ENCODE results near the gene CRISP2. TPM values are rescaled to one million over a fixed set of nuclear protein-coding genes. Genes with fewer than 3 reads are reported as not detected.

CRISP2 gene
- total RNA-seq, 3 donors from 2014 or later (not counting 1 experiment from before 2014, with no cell fraction given) = not detected

DNA sequence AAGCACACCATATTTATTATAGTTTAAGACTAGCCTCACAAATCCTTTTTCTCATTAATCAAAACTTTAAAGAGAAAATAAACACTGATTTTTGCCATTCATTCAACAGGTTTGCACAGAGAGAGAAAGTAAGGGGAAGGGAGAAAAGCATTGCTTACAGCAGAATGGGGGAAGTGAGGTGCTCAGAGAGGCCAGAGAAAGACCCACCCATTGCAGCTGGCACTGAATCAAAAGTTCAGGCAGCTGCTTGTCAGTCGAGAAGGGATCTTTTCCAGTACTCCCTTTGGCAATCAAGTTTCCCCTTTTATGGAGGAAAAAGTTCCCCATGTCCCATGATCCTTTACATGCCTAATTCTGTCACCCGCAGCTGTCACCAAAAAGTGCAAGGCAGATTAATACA, 8.0 kb upstream of the CRISP2 start:
- intact Hi-C loops (cut with micrococcal nuclease) = no loop called here
- no peak overlapping the region for H3K4me3 Mint-ChIP-seq
- peaks cover 2% of the 10 kb centered on the region for H3K36me3 Mint-ChIP-seq
- peaks cover 9 to 21% of the 10 kb centered on the region in 2 donors for H3K9me3 Mint-ChIP-seq
- 91% methylated on average over 2 of the region's 2 CpGs for WGBS (ENCODE audit: insufficient coverage)
- H3K4me3 ChIP-seq (ENCODE audit: low read length) = no peak overlapping the region
- no peaks in the 10 kb centered on the region for H3K4me1 Mint-ChIP-seq
- H3K27ac Mint-ChIP-seq = no peak overlapping the region
- H3K9me3 ChIP-seq (ENCODE audit: control insufficient read depth, insufficient read depth, low read length) = peaks cover 11% of the 10 kb centered on the region
- DNase-seq (no peak), ATAC-seq (no peak)
- H3K27ac ChIP-seq (ENCODE audit: low read length) = no peak overlapping the region
- H3K27me3 ChIP-seq (ENCODE audit: control insufficient read depth, insufficient read depth, low read length) = no peaks in the 10 kb centered on the region
- TF ChIP-seq, protein P1, sequence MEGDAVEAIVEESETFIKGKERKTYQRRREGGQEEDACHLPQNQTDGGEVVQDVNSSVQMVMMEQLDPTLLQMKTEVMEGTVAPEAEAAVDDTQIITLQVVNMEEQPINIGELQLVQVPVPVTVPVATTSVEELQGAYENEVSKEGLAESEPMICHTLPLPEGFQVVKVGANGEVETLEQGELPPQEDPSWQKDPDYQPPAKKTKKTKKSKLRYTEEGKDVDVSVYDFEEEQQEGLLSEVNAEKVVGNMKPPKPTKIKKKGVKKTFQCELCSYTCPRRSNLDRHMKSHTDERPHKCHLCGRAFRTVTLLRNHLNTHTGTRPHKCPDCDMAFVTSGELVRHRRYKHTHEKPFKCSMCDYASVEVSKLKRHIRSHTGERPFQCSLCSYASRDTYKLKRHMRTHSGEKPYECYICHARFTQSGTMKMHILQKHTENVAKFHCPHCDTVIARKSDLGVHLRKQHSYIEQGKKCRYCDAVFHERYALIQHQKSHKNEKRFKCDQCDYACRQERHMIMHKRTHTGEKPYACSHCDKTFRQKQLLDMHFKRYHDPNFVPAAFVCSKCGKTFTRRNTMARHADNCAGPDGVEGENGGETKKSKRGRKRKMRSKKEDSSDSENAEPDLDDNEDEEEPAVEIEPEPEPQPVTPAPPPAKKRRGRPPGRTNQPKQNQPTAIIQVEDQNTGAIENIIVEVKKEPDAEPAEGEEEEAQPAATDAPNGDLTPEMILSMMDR (IDR thresholded peaks at IDR 0.05) = no peak
- H3K4me1 ChIP-seq (ENCODE audit: control insufficient read depth, insufficient read depth, low read length) = no peaks in the 10 kb centered on the region
- H3K36me3 ChIP-seq (ENCODE audit: control insufficient read depth, insufficient read depth, low read length) = no peaks in the 10 kb centered on the region
- no peaks in the 10 kb centered on the region for H3K27me3 Mint-ChIP-seq (ENCODE audit: low read depth in 2 of 2)

DNA sequence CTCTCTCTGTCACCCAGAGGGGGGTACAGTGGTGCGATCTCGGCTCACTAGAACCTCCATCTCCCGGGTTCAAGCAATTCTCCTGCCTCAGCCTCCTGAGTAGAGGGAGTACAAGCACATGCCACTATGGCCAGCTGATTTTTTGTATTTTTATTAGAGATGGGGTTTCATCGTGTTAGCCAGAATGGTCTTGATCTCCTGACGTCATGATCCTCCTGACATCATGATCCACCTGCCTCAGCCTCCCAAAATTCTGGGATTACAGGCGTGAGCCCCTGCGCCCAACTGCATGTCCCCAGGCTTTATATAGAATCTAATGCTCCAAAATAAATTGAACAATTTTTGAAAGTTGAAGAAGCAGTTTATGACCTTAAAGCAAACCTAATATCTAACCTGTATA, 7.0 kb upstream of the CRISP2 start:
- TF ChIP-seq, protein P1 (IDR thresholded peaks at IDR 0.05) = no peak
- DNase-seq (no peak), ATAC-seq (no peak)
- H3K9me3 Mint-ChIP-seq = peaks cover 9 to 16% of the 10 kb centered on the region in 2 donors
- peaks cover 11% of the 10 kb centered on the region for H3K9me3 ChIP-seq (ENCODE audit: control insufficient read depth, insufficient read depth, low read length)
- H3K36me3 Mint-ChIP-seq = no peaks in the 10 kb centered on the region
- H3K27ac ChIP-seq (ENCODE audit: low read length) = no peak overlapping the region
- no peak overlapping the region for H3K4me3 Mint-ChIP-seq
- 91% methylated on average over 7 of the region's 7 CpGs for WGBS (ENCODE audit: insufficient coverage)
- no peaks in the 10 kb centered on the region for H3K27me3 ChIP-seq (ENCODE audit: control insufficient read depth, insufficient read depth, low read length)
- H3K27ac Mint-ChIP-seq = no peak overlapping the region
- H3K36me3 ChIP-seq (ENCODE audit: control insufficient read depth, insufficient read depth, low read length) = no peaks in the 10 kb centered on the region
- H3K4me1 Mint-ChIP-seq = no peaks in the 10 kb centered on the region
- no peaks in the 10 kb centered on the region for H3K4me1 ChIP-seq (ENCODE audit: control insufficient read depth, insufficient read depth, low read length)
- intact Hi-C loops (cut with micrococcal nuclease) = no loop called here
- H3K4me3 ChIP-seq (ENCODE audit: low read length) = no peak overlapping the region
- no peaks in the 10 kb centered on the region for H3K27me3 Mint-ChIP-seq (ENCODE audit: low read depth in 2 of 2)

DNA sequence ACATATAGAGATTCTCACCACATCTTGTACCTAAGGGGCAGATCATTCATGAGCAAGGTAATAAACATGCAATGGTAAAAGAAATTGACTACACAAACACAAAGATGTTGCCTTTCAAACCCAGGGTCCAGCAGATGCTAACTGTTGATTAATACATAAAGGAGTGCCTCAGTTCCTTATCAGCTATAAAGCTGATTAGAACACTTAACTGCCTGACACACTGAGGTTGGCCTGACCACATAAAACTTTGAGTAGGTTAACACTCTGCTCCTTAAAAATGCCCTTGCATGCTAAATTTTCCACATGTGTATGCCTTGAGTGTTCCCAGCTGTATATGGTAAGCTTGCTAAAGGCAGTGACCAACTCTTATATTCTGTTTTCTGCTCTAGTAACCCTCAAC, 14.9 kb downstream of the CRISP2 start:
- Histone ChIP-seq H3K4me3 (ENCODE audit: low read length) (no peak overlapping the region), H3K4me1 (ENCODE audit: control insufficient read depth, insufficient read depth, low read length) (no peaks in the 10 kb centered on the region), H3K36me3 (ENCODE audit: control insufficient read depth, insufficient read depth, low read length) (no peaks in the 10 kb centered on the region), H3K27ac (ENCODE audit: low read length) (no peak overlapping the region), H3K9me3 (ENCODE audit: control insufficient read depth, insufficient read depth, low read length) (peaks cover 5% of the 10 kb centered on the region), H3K27me3 (ENCODE audit: control insufficient read depth, insufficient read depth, low read length) (no peaks in the 10 kb centered on the region)
- H3K27ac Mint-ChIP-seq = no peak overlapping the region
- H3K9me3 Mint-ChIP-seq = peaks cover 5% of the 10 kb centered on the region in 2 donors
- TF ChIP-seq, protein P1 (IDR thresholded peaks at IDR 0.05) = no peak
- no peaks in the 10 kb centered on the region for H3K27me3 Mint-ChIP-seq (ENCODE audit: low read depth in 2 of 2)
- intact Hi-C loops (cut with micrococcal nuclease) = no loop called here
- H3K4me1 Mint-ChIP-seq = no peaks in the 10 kb centered on the region
- DNase-seq = no peak
- ATAC-seq = no peak
- H3K4me3 Mint-ChIP-seq = no peak overlapping the region
- peaks cover 4% of the 10 kb centered on the region for H3K36me3 Mint-ChIP-seq

DNA sequence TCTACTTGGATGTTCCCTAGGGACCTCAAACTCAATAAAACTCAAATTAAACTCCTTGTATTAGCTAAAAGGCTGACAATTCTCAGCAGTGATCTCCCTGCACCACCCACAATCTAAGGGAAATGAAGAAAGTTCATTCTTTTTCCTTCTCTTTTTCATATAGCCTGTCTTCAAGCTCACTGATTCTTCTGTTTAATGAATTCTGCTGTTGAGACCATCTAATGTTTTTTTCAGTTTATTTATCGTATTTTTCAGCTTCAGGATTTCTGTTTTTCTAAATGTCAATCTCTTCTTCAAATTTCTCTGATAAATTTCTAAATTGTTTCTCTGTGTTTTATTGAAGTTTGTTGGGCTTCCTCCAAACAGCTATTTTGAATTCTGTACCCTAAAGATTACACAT, 19.8 kb downstream of the CRISP2 start:
- WGBS (ENCODE audit: insufficient coverage) = no CpG with 5 or more reads among the region's 1 CpG
- Mint-ChIP-seq H3K27me3 (ENCODE audit: low read depth in 2 of 2) (no peaks in the 10 kb centered on the region), H3K36me3 (peaks cover 7% of the 10 kb centered on the region), H3K4me3 (no peak overlapping the region), H3K9me3 (peaks cover 5 to 7% of the 10 kb centered on the region in 2 donors), H3K27ac (no peak overlapping the region), H3K4me1 (no peaks in the 10 kb centered on the region)
- Histone ChIP-seq H3K4me1 (ENCODE audit: control insufficient read depth, insufficient read depth, low read length) (no peaks in the 10 kb centered on the region), H3K27ac (ENCODE audit: low read length) (no peak overlapping the region), H3K36me3 (ENCODE audit: control insufficient read depth, insufficient read depth, low read length) (no peaks in the 10 kb centered on the region), H3K27me3 (ENCODE audit: control insufficient read depth, insufficient read depth, low read length) (no peaks in the 10 kb centered on the region), H3K4me3 (ENCODE audit: low read length) (no peak overlapping the region), H3K9me3 (ENCODE audit: control insufficient read depth, insufficient read depth, low read length) (peaks cover 8% of the 10 kb centered on the region)
- ATAC-seq (no peak), DNase-seq (no peak)
- intact Hi-C loops (cut with micrococcal nuclease) = no loop called here
- TF ChIP-seq, protein P1 (IDR thresholded peaks at IDR 0.05) = no peak

Measured in natural killer cell (primary cell).